ENCODE measurements around the gene APEH. TPM values are rescaled to one million over a fixed set of nuclear protein-coding genes. Genes with fewer than 3 reads are reported as not detected.

The APEH gene
- polyA plus RNA-seq, result 10 to 100 TPM; 31.5 to 46.6 (median 44.6) TPM

- H3K27ac ChIP-seq (ENCODE audit: low read depth, low read length), result peak within 1 kb of the TSS; percentile 65
- 1% methylated on average over 61 to 71 of the region's 71 CpGs for WGBS, 3 donors
These were observed at the start of gene APEH for GRCh38 chr3:49673715-49674496. TSS of gene APEH (plus strand) at chr3:49674351. CDS start at chr3:49674402, 51 bp downstream.

GRCh38 chr3:49625071-49625470, 49.1 kb upstream of the APEH start:
- 84 to 97% (median 95%) methylated on average over 13 of the region's 13 CpGs for WGBS, 3 donors
- H3K27ac ChIP-seq (ENCODE audit: low read depth, low read length), result no peak overlapping the region

GRCh38 chr3:49626101-49626581, 48.0 kb upstream of the APEH start:
- no peak overlapping the region for H3K27ac ChIP-seq (ENCODE audit: low read depth, low read length)
- WGBS, 3 donors, result 45 to 54% (median 47%) methylated on average over 8 of the region's 8 CpGs

GRCh38 chr3:49626796-49627195, 47.4 kb upstream of the APEH start:
- WGBS, 3 donors, result 86 to 93% (median 88%) methylated on average over 1 of the region's 1 CpG
- H3K27ac ChIP-seq (ENCODE audit: low read depth, low read length), result no peak overlapping the region

- no peak overlapping the region for H3K27ac ChIP-seq (ENCODE audit: low read depth, low read length)
- 90 to 93% (median 92%) methylated on average over 5 of the region's 5 CpGs for WGBS, 3 donors
These were observed 46.5 kb upstream of the APEH start for GRCh38 chr3:49627634-49628033.

- 94 to 97% (median 97%) methylated on average over 2 of the region's 2 CpGs for WGBS, 3 donors
- H3K27ac ChIP-seq (ENCODE audit: low read depth, low read length), result no peak overlapping the region
These were observed 45.9 kb upstream of the APEH start for GRCh38 chr3:49628249-49628648.

GRCh38 chr3:49629451-49629850, 44.7 kb upstream of the APEH start:
- WGBS, 3 donors, result 83 to 97% (median 93%) methylated on average over 4 of the region's 4 CpGs
- no peak overlapping the region for H3K27ac ChIP-seq (ENCODE audit: low read depth, low read length)

GRCh38 chr3:49629866-49630265, 44.3 kb upstream of the APEH start:
- WGBS, 3 donors, result 77 to 90% (median 89%) methylated on average over 6 of the region's 6 CpGs
- no peak overlapping the region for H3K27ac ChIP-seq (ENCODE audit: low read depth, low read length)

GRCh38 chr3:49630784-49631183, 43.4 kb upstream of the APEH start:
- 80 to 91% (median 88%) methylated on average over 1 of the region's 1 CpG for WGBS, 3 donors
- no peak overlapping the region for H3K27ac ChIP-seq (ENCODE audit: low read depth, low read length)

- H3K27ac ChIP-seq (ENCODE audit: low read depth, low read length), result no peak overlapping the region
- WGBS, 3 donors, result 74 to 84% (median 82%) methylated on average over 3 of the region's 3 CpGs
These were observed 39.4 kb upstream of the APEH start for GRCh38 chr3:49634736-49635135.

GRCh38 chr3:49636883-49637609, 37.1 kb upstream of the APEH start:
- no peak overlapping the region for H3K27ac ChIP-seq (ENCODE audit: low read depth, low read length)
- WGBS, 3 donors, result 49 to 63% (median 49%) methylated on average over 7 of the region's 7 CpGs

- WGBS, 3 donors, result 62 to 74% (median 62%) methylated on average over 8 of the region's 8 CpGs
- no peak overlapping the region for H3K27ac ChIP-seq (ENCODE audit: low read depth, low read length)
These were observed 35.7 kb upstream of the APEH start for GRCh38 chr3:49638445-49638844.

GRCh38 chr3:49639551-49639950, 34.6 kb upstream of the APEH start:
- H3K27ac ChIP-seq (ENCODE audit: low read depth, low read length), result no peak overlapping the region
- WGBS, 3 donors, result 75 to 88% (median 84%) methylated on average over 2 of the region's 2 CpGs

GRCh38 chr3:49641292-49641691, 32.9 kb upstream of the APEH start:
- WGBS, 3 donors, result 61 to 68% (median 64%) methylated on average over 7 of the region's 7 CpGs
- no peak overlapping the region for H3K27ac ChIP-seq (ENCODE audit: low read depth, low read length)

- no peak overlapping the region for H3K27ac ChIP-seq (ENCODE audit: low read depth, low read length)
- WGBS, 3 donors, result 90 to 97% (median 94%) methylated on average over 13 to 14 of the region's 14 CpGs
These were observed 32.0 kb upstream of the APEH start for GRCh38 chr3:49641921-49642707.

- H3K27ac ChIP-seq (ENCODE audit: low read depth, low read length), result no peak overlapping the region
- WGBS, 3 donors, result 88 to 94% (median 94%) methylated on average over 9 of the region's 9 CpGs
These were observed 31.4 kb upstream of the APEH start for GRCh38 chr3:49642708-49643145.

GRCh38 chr3:49644684-49645083, 29.5 kb upstream of the APEH start:
- WGBS, 3 donors, result 66 to 82% (median 66%) methylated on average over 8 of the region's 8 CpGs
- no peak overlapping the region for H3K27ac ChIP-seq (ENCODE audit: low read depth, low read length)

- no peak overlapping the region for H3K27ac ChIP-seq (ENCODE audit: low read depth, low read length)
- WGBS, 3 donors, result 59 to 86% (median 76%) methylated on average over 3 of the region's 3 CpGs
These were observed 27.9 kb upstream of the APEH start for GRCh38 chr3:49646236-49646635.

GRCh38 chr3:49647741-49648140, 26.4 kb upstream of the APEH start:
- WGBS, 3 donors, result 44 to 65% (median 57%) methylated on average over 2 of the region's 2 CpGs
- no peak overlapping the region for H3K27ac ChIP-seq (ENCODE audit: low read depth, low read length)

Measured in adipose tissue (tissue), 3 donors.